HG03139 (cell line): ENCODE measurements around the gene CADM2.
A peak's percentile ranks its signal among the peaks of the same experiment; 100 is the strongest.

Source experiments
- ATAC-seq: cut with Tn5 transposase; IDR thresholded peaks from one replicate; pipeline ENCODE4 v1.9.1; 2021; ENCODE audit not compliant: unreplicated experiment

Gene CADM2

GRCh38 chr3:85760342-85760741, 801.6 kb downstream of the CADM2 start:
- no peak for ATAC-seq

- no peak for ATAC-seq
These were observed 822.0 kb downstream of the CADM2 start for GRCh38 chr3:85780806-85781205.

GRCh38 chr3:85781806-85782205, 823.0 kb downstream of the CADM2 start:
- ATAC-seq = no peak

DNA sequence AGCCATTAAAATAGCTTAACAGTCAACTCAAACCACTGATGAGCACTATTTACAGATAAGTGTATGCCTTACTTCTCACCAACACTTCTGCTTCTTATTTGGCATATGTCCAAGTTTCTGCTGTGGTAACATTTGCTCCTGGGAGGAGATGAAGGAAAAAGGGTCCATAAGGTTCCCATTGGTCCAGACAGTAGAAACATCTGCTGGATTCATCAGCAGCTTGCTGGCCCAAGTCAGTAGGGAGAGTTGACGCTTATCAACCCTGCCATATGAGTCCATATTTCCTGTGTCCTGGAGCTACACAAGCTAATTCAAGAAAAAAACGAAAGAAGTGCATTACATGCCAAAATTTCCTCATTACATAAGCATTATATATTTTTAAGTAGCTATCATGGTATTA, 824.5 kb downstream of the CADM2 start:
- ATAC-seq = no peak

DNA sequence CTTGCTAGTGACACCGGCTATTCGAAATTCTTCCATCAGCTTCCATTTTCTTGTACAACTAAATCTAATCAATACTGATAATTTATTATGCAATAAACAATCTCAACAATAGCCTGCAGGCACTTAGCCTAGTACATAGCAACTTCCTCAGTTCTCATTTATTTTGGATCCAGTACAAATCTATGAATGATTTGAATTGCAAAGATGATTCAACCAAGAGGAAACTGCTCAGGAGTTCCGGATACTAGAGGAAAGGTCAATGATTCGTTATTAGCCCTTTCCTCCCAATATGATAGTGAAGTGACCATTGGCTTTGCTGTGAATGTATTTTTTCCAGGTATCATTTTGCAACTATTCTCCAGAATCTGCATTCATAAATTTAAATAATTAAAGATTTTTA, 827.0 kb downstream of the CADM2 start:
- no peak for ATAC-seq

DNA sequence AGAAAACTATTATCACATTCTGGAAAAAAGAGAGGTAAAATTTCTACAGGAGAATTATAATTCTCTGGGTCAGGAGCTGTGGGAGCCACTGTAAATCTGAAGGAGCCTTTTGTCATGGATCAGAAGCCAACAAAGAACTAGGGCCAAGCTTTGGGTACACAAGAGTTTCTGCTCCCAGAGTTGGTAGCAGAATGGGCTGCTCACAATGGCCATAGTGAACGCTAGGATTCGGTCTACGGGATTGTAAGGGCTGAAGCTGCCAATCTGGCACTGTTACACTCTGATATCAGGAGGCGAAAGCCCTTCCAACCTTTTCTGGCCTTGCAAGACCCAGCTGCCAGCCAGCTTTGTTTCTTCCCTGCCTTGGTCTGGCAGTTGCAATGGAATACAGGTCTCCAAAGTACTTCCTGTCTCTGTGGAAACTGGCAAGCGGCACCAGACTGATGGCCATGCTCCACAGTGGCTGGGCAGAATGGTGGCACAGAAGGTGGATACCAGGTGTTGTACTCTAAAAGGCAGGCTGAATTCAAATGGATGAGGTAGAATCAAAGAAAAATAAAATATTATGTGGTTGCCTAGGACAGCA, 831.7 kb downstream of the CADM2 start:
- no peak for ATAC-seq

DNA sequence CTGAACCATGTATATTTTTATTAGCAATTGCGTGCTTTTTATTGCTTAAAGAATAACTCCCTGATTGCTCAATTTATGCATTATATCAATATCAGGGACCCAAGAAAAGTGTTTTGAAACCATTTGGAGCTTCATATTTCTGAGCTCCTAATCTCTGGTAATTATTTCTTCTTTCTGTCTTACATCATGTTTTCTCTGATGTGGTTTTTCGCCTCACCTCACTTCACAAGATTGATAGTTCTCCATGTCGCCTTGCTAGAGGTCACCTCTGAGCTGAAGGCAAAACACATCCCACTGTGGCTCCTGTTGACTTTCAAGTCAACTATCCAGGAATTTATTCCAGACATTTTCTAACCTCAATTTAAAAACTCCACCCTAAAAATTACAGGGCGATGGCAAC, 837.4 kb downstream of the CADM2 start:
- no peak for ATAC-seq

DNA sequence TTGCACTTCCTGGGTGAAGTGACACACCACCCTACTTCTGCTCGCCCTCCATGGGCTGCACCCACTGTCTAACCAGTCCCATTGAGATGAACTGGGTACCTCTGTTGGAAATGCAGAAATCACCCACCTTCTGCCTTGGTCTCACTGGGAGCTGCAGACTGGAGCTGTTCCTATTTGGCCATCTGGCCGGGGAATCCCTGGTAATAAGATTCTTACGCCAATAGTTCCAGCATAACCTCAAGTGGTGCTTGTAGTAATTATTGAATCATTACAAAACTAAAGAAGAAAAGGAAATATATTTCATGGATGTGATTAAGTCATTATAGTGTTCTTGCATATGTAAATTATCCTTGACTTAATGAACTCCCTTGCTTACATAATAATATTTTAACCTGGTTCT, 841.9 kb downstream of the CADM2 start:
- ATAC-seq = no peak

GRCh38 chr3:85801955-85802354, 843.2 kb downstream of the CADM2 start:
- no peak for ATAC-seq

DNA sequence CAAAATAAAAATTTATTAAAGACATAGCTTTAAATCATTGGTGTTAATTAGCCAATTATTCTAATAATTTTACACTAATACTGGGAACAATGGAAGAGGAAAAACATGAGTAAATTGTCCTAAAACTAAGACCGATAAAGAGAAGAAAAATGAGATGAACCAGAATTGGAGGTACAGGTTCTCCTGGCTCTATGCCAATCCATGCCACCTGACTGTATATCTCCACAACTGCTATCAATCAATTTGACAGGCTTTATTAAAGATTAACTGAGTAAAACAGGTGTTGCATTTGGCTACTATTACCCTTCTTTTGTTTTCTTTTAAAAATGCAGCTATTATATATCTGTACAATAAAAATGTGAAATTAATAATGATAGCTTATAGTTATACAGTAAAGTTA, 850.0 kb downstream of the CADM2 start:
- ATAC-seq = no peak

- peak; percentile 68 for ATAC-seq
These were observed 862.5 kb downstream of the CADM2 start for GRCh38 chr3:85821130-85821756.

DNA sequence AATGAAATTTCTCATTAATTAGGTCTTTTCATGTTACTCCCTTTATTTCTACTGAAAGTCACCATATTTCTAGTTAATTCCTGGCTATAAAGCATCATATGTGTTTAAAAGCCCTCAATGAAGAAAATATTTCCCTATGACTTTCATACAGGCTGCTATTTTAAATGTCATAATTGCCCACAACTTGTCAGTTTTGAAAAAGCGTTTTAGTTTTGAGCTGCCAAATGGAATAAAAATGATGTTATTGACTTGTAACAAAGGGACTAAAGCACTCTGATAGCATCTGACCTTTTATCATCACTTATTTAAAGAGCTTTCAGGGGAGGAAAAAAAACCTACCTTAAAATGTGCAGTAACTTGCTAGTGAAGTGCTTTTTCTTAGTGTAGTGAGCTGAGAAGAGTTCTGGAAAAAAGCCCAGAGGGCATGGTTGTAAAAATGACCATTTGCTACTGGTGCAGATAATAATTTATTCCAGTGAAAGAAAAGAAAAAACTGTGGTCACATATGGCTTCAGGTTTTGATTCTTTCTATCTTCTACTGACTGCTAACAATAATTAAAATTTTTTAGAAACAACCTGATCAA, 877.2 kb downstream of the CADM2 start:
- ATAC-seq = no peak

GRCh38 chr3:85837402-85837801, 878.6 kb downstream of the CADM2 start:
- no peak for ATAC-seq

- no peak for ATAC-seq
These were observed 880.1 kb downstream of the CADM2 start for GRCh38 chr3:85838921-85839320.

DNA sequence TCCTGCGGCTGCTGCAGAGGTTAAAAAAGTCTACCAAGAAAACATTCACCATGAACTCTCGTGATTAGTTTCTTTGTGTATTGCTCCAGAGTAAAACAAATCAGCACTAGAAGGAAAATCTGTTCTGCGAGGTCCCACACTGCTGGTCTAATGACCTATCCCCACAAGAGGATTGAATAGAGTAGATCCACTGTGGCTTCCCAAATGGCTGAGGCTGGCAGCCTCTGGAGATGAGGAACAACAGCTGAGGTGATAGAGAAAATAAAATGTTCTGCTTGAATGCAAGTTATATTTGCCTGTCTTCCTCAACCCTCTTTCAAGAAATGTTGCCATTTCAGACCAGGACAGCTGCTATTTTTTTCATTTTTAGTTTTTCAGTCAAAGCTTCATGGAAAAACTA, 883.3 kb downstream of the CADM2 start:
- ATAC-seq = no peak

- ATAC-seq = no peak
These were observed 888.2 kb downstream of the CADM2 start for GRCh38 chr3:85846940-85847339.

DNA sequence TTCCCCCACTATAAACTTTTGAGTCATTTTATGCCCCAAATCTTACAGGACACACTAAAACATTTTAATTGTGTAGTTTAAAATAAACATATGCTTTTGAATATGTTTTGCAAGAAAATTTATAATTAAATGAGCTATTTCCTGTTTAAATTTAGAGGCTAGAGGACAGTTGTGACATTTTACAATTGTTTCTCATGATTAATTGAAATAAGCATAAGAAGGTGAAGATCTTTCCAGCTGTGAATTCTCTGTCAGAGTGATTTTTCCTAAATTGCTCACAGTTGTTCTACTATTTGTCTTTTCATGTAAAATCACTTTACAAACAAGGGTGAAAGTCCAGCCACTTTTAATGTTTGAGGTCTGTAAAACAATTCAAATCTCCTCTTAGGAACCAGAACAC, 892.3 kb downstream of the CADM2 start:
- ATAC-seq = no peak

DNA sequence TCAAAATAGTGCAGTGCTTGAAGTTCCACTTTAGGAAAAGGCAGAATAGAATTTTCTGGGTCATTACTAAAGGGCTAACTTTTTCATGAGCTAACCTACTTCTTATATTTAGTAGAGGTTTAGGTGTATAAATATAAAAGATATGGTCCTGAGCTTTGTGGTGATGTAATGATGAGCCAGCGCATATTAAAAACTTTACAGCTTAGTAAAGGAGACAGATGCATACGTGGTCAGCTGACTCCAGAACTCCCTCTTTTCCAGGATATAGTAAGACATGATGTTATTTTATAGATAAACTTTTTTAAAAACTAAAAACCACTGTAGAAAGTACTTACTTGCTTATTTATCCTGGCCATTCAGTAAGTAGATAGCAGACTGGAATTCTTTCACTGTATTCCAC, 895.0 kb downstream of the CADM2 start:
- no peak for ATAC-seq

GRCh38 chr3:85862893-85863455, 904.2 kb downstream of the CADM2 start:
- ATAC-seq = no peak

GRCh38 chr3:85864896-85865295, 906.1 kb downstream of the CADM2 start:
- ATAC-seq = no peak

GRCh38 chr3:85867072-85867471, 908.3 kb downstream of the CADM2 start:
- ATAC-seq = no peak

GRCh38 chr3:85875589-85875988, 916.8 kb downstream of the CADM2 start:
- ATAC-seq = no peak
